ENCODE data around the gene PHGDH.

PHGDH gene

DNA sequence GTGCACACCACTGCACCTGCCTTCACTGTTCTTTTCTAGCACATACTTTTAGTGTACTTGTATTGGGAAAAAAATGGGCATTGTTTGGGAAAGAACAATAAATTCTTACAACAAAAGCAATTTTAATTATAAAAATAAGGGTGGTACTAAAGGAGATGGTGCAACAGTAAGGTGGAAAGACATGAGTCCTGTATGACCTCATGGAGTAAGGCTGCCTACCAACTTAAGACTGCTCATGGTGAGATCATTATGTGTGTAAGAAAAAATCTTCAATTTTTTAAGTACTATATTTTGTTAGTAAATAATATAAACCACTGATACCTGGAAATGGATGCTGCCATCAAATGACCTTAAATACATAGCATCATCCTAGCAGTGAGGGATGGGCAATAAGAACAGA is 29.6 kb upstream of the PHGDH start:
- Histone ChIP-seq H3K27ac (replicated peaks) (no peak overlapping the region), H3K27me3 (ENCODE audit: insufficient read depth, poor library complexity, severe bottlenecking) (no peaks in the 10 kb centered on the region), H3K4me3 (replicated peaks; ENCODE audit: insufficient read depth, low read length) (no peak overlapping the region)
- DNase-seq (ENCODE audit: low read depth in 1 of 2, low spot score in 1 of 2), result no peak
- TF ChIP-seq CTCF (IDR thresholded peaks at IDR 0.05; ENCODE audit: insufficient read depth, low read length), result no peak
- no peak for TF ChIP-seq SPI1 (IDR thresholded peaks at IDR 0.05; ENCODE audit: borderline replicate concordance, low read depth)
- TF ChIP-seq, protein P1, sequence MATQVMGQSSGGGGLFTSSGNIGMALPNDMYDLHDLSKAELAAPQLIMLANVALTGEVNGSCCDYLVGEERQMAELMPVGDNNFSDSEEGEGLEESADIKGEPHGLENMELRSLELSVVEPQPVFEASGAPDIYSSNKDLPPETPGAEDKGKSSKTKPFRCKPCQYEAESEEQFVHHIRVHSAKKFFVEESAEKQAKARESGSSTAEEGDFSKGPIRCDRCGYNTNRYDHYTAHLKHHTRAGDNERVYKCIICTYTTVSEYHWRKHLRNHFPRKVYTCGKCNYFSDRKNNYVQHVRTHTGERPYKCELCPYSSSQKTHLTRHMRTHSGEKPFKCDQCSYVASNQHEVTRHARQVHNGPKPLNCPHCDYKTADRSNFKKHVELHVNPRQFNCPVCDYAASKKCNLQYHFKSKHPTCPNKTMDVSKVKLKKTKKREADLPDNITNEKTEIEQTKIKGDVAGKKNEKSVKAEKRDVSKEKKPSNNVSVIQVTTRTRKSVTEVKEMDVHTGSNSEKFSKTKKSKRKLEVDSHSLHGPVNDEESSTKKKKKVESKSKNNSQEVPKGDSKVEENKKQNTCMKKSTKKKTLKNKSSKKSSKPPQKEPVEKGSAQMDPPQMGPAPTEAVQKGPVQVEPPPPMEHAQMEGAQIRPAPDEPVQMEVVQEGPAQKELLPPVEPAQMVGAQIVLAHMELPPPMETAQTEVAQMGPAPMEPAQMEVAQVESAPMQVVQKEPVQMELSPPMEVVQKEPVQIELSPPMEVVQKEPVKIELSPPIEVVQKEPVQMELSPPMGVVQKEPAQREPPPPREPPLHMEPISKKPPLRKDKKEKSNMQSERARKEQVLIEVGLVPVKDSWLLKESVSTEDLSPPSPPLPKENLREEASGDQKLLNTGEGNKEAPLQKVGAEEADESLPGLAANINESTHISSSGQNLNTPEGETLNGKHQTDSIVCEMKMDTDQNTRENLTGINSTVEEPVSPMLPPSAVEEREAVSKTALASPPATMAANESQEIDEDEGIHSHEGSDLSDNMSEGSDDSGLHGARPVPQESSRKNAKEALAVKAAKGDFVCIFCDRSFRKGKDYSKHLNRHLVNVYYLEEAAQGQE (IDR thresholded peaks at IDR 0.05; ENCODE audit: insufficient replicate concordance, low read depth), result no peak
- no peak for TF ChIP-seq GABPA (IDR thresholded peaks at IDR 0.05; ENCODE audit: low read depth)
- no peak for TF ChIP-seq POLR2AphosphoS5 (IDR thresholded peaks at IDR 0.05; ENCODE audit: low read depth)

DNA sequence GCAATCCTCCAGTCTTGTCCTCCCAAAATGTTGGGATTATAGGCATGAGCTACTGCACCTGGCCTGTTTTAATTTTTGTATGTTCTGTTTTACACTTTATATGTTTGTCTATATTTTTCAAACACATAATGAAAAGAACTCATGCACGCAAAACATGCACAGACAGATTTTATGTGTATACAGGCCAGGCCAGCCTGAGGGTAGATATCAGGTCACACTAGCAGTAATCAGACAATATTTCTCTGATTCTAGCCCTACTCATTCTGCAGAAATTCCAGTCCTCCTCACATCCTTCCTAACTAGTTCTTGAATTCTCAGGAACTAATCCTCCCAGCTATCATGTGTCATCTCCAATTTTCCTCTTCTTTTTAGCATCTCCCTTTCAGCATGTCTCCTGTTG is 27.8 kb upstream of the PHGDH start:
- no peak for DNase-seq (ENCODE audit: low read depth in 1 of 2, low spot score in 1 of 2)
- H3K27me3 ChIP-seq (ENCODE audit: insufficient read depth, poor library complexity, severe bottlenecking), result no peaks in the 10 kb centered on the region
- H3K27ac ChIP-seq (replicated peaks), result no peak overlapping the region
- TF ChIP-seq SPI1 (IDR thresholded peaks at IDR 0.05; ENCODE audit: borderline replicate concordance, low read depth) (no peak), GABPA (IDR thresholded peaks at IDR 0.05; ENCODE audit: low read depth) (no peak), POLR2AphosphoS5 (IDR thresholded peaks at IDR 0.05; ENCODE audit: low read depth) (no peak), CTCF (IDR thresholded peaks at IDR 0.05; ENCODE audit: insufficient read depth, low read length) (no peak)
- TF ChIP-seq, protein P1 (IDR thresholded peaks at IDR 0.05; ENCODE audit: insufficient replicate concordance, low read depth), result no peak
- no peak overlapping the region for H3K4me3 ChIP-seq (replicated peaks; ENCODE audit: insufficient read depth, low read length)

DNA sequence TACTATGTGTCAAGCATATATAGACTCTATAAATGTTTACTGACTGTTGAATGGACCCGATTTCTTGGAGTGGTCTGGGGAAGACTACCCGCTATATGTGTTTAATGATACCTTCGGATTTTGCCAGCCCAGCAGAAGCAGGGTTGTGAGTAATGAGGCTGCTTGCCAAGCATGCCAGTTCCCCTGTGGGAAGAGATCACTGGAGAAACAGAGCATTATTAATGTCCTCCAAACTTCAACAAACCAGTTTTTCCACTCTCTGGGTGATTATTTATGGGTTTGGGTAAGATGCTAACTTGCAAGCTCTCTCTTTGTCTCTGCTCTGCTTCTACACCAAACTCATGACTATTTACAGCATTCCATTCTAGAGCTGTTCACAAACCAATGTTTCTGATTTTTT is 25.1 kb upstream of the PHGDH start:
- H3K27ac ChIP-seq (replicated peaks), result no peak overlapping the region
- DNase-seq (ENCODE audit: low read depth in 1 of 2, low spot score in 1 of 2), result no peak
- TF ChIP-seq GABPA (IDR thresholded peaks at IDR 0.05; ENCODE audit: low read depth) (no peak), POLR2AphosphoS5 (IDR thresholded peaks at IDR 0.05; ENCODE audit: low read depth) (no peak), SPI1 (IDR thresholded peaks at IDR 0.05; ENCODE audit: borderline replicate concordance, low read depth) (no peak), CTCF (IDR thresholded peaks at IDR 0.05; ENCODE audit: insufficient read depth, low read length) (no peak)
- TF ChIP-seq, protein P1 (IDR thresholded peaks at IDR 0.05; ENCODE audit: insufficient replicate concordance, low read depth), result no peak
- no peak overlapping the region for H3K4me3 ChIP-seq (replicated peaks; ENCODE audit: insufficient read depth, low read length)
- no peaks in the 10 kb centered on the region for H3K27me3 ChIP-seq (ENCODE audit: insufficient read depth, poor library complexity, severe bottlenecking)

All from HL-60 (cell line).